HG03571 (cell line): Measurements from ENCODE around the gene PTMS.

ENCODE experiments used
- ATAC-seq: cut with Tn5 transposase; IDR thresholded peaks from one replicate; pipeline ENCODE4 v1.9.1; 2021; ENCODE audit not compliant: unreplicated experiment

Gene PTMS

GRCh38 chr12:6787309-6787708 lies 21.1 kb downstream of the PTMS start:
- no peak for ATAC-seq

- no peak for ATAC-seq
Measured at GRCh38 chr12:6788972-6789924, 23.1 kb downstream of the PTMS start, which contains the start of gene CD4. TSS of gene CD4 (plus strand) at chr12:6789528. CDS start at chr12:6800139, 10,611 bp downstream.

- no peak for ATAC-seq
Measured at GRCh38 chr12:6790496-6791150, 24.5 kb downstream of the PTMS start.

- no peak for ATAC-seq
Measured at GRCh38 chr12:6791931-6792520, 25.9 kb downstream of the PTMS start.

GRCh38 chr12:6792522-6793201 lies 26.5 kb downstream of the PTMS start:
- no peak for ATAC-seq

- ATAC-seq: no peak
Measured at GRCh38 chr12:6795088-6795487, 28.9 kb downstream of the PTMS start.

- no peak for ATAC-seq
Measured at GRCh38 chr12:6796576-6796975, 30.4 kb downstream of the PTMS start.

- ATAC-seq: no peak
Measured at GRCh38 chr12:6799147-6799546, 33.0 kb downstream of the PTMS start.

GRCh38 chr12:6807170-6807569 lies 41.0 kb downstream of the PTMS start:
- no peak for ATAC-seq

- no peak for ATAC-seq
Measured at GRCh38 chr12:6809056-6809455, 42.9 kb downstream of the PTMS start.

GRCh38 chr12:6810758-6811157 lies 44.6 kb downstream of the PTMS start:
- ATAC-seq: no peak

GRCh38 chr12:6813363-6813762 lies 47.2 kb downstream of the PTMS start:
- no peak for ATAC-seq

GRCh38 chr12:6816598-6816997 lies 50.4 kb downstream of the PTMS start:
- ATAC-seq: no peak

- ATAC-seq: no peak
Measured at GRCh38 chr12:6817098-6817497, 50.9 kb downstream of the PTMS start.

- no peak for ATAC-seq
Measured at GRCh38 chr12:6817662-6818157, 51.5 kb downstream of the PTMS start.

GRCh38 chr12:6818222-6818621 lies 52.1 kb downstream of the PTMS start:
- ATAC-seq: no peak

GRCh38 chr12:6818645-6819044 lies 52.5 kb downstream of the PTMS start:
- ATAC-seq: no peak

- ATAC-seq: no peak
Measured at GRCh38 chr12:6819106-6820030, 53.2 kb downstream of the PTMS start.

- ATAC-seq: no peak
Measured at GRCh38 chr12:6820166-6820565, 54.0 kb downstream of the PTMS start.
